Measurements from ENCODE around the gene ECI1. TPM values are rescaled to one million over a fixed set of nuclear protein-coding genes. Genes with fewer than 3 reads are reported as not detected.

ECI1 gene
- total and polyA plus RNA-seq, 2 of the 4 experiments (the other 2 are of a cell fraction): 20.3 to 30.1 TPM

GRCh38 chr16:2223221-2223941 is 28.0 kb downstream of the ECI1 start, which contains the start of gene E4F1:
TSS of gene E4F1 (plus strand) at chr16:2223591. CDS start at chr16:2223614, 23 bp downstream.
- H3K4me3 ChIP-seq (ENCODE audit: insufficient read depth, low read depth, low read length): peak within 1 kb of the TSS; percentile 58
- H3K14ac ChIP-seq (replicated peaks; ENCODE audit: low read depth, low read length): peak within 1 kb of the TSS; percentile 8; the same call in 1 of the 2 replicates
- no peak within 1 kb of the TSS for H2BK20ac ChIP-seq (ENCODE audit: low read depth, low read length)
- BruUV-seq (replicated peaks): no TSS peak
- peak within 1 kb of the TSS; percentile 46 for H3K27ac ChIP-seq (ENCODE audit: insufficient read depth, low read length)
- peak within 1 kb of the TSS; percentile 38 for H3K4ac ChIP-seq (ENCODE audit: low read depth, low read length)
- in situ Hi-C loops (cut with MboI; ENCODE audit: low sequenced_read_pairs) (no loop called here), dilution Hi-C loops (cut with HindIII; ENCODE audit: low sequenced_read_pairs, unreplicated experiment) (no loop called here), intact Hi-C loops (cut with micrococcal nuclease) (no loop called here)
- H3K9me3 ChIP-seq (ENCODE audit: control insufficient read depth, insufficient read depth, low read length): no peaks in the 10 kb centered on the region
- H3K18ac ChIP-seq (ENCODE audit: low read depth, low read length): no peak within 1 kb of the TSS
- H3K23ac ChIP-seq (ENCODE audit: low read depth, low read length): no peak within 1 kb of the TSS; the same call in 1 of the 2 replicates
- H2AK9ac ChIP-seq (replicated peaks; ENCODE audit: low read depth, low read length, poor library complexity): peak within 1 kb of the TSS; percentile 94
- no peaks in the 10 kb centered on the region for H3K27me3 ChIP-seq (ENCODE audit: control insufficient read depth, insufficient read depth, low read length)
- peaks cover 15% of the 10 kb centered on the region; the same call in 1 of the 2 replicates for H3K9me1 ChIP-seq (ENCODE audit: insufficient read depth, low read length)
- ChIA-PET POLR2A (ENCODE audit: unreplicated experiment) (no interaction called here), CTCF (no interaction called here)
- TF ChIP-seq MXI1 (IDR thresholded peaks at IDR 0.05; ENCODE audit: borderline replicate concordance, low read depth, low read length) (peak; percentile 93), NFE2L2 (IDR thresholded peaks at IDR 0.05; ENCODE audit: low read depth, low read length) (no peak), RCOR1 (IDR thresholded peaks at IDR 0.05; ENCODE audit: insufficient replicate concordance, low read length) (no peak), CHD1 (IDR thresholded peaks at IDR 0.05; ENCODE audit: low read depth, low read length) (no peak; the same call in 1 of the 2 replicates), MAZ (IDR thresholded peaks at IDR 0.05; ENCODE audit: borderline replicate concordance, low read depth, low read length) (peak; percentile 97), ELK1 (IDR thresholded peaks at IDR 0.05; ENCODE audit: borderline replicate concordance, low read depth, low read length) (no peak), USF2 (IDR thresholded peaks at IDR 0.05; ENCODE audit: low read depth, low read length) (peak; percentile 19; the same call in 1 of the 2 replicates), CEBPB (IDR thresholded peaks at IDR 0.05; ENCODE audit: low read depth, low read length) (peak; percentile 99), POLR2A (IDR thresholded peaks at IDR 0.05; ENCODE audit: low read depth, low read length) (peak; percentile 91)
- peak within 1 kb of the TSS; percentile 43 for H2BK5ac ChIP-seq (ENCODE audit: low read depth, low read length, poor library complexity, severe bottlenecking)
- no peak within 1 kb of the TSS for H2BK15ac ChIP-seq (ENCODE audit: low read depth, low read length)
- peak within 1 kb of the TSS; percentile 97 for H3K4me2 ChIP-seq (ENCODE audit: low read depth, low read length)
- DNase-seq: peak; percentile 99
- WGBS, 2 experiments (ENCODE audit: extremely low coverage in 2 of 2, insufficient read length in 1 of 2): 0% methylated on average over 51 of the region's 82 CpGs; no CpG with 5 or more reads in 1 of the 2 experiments
- H2AK5ac ChIP-seq (ENCODE audit: low read depth, low read length): peak within 1 kb of the TSS; percentile 60; the same call in 1 of the 2 replicates
- H4K8ac ChIP-seq (ENCODE audit: low read depth in 2 of 2, low read length in 2 of 2): peak within 1 kb of the TSS; percentile 59 to 76; a peak in 3 of 4 replicates
- H4K91ac ChIP-seq (ENCODE audit: insufficient read depth, low read depth, low read length): peak within 1 kb of the TSS; percentile 38; the same call in 1 of the 2 replicates
- peaks cover 12% of the 10 kb centered on the region for H3K4me1 ChIP-seq (ENCODE audit: control insufficient read depth, insufficient read depth, low read length)
- no peak within 1 kb of the TSS; the same call in 1 of the 2 replicates for H2BK120ac ChIP-seq (ENCODE audit: low read depth, low read length)
- H3K9ac ChIP-seq (ENCODE audit: low read depth, low read length): peak within 1 kb of the TSS; percentile 70
- peaks cover 2 to 35% of the 10 kb centered on the region in 2 experiments; a peak in 2 of 4 replicates for H3K79me1 ChIP-seq (ENCODE audit: low read depth in 1 of 2, low read length in 2 of 2)
- ATAC-seq (ENCODE audit: low read depth): peak; percentile 99
- H4K20me1 ChIP-seq (ENCODE audit: insufficient read depth, low read length): peaks cover 18% of the 10 kb centered on the region
- peak within 1 kb of the TSS; percentile 43 for H4K5ac ChIP-seq (ENCODE audit: low read depth, low read length)
- peak within 1 kb of the TSS; percentile 26; the same call in 1 of the 2 replicates for H3K56ac ChIP-seq (ENCODE audit: extremely low read depth, insufficient read depth, low read length)
- H2AFZ ChIP-seq (replicated peaks; ENCODE audit: low read length, poor library complexity): peak within 1 kb of the TSS; percentile 99
- H3K36me3 ChIP-seq (ENCODE audit: control insufficient read depth, insufficient read depth, low read length): no peaks in the 10 kb centered on the region; the same call in 1 of the 2 replicates

Data from IMR-90 (cell line).